H9 (cell line): ENCODE results near the gene FAM177A1. TPM values are rescaled to one million over a fixed set of nuclear protein-coding genes. Genes with fewer than 3 reads are reported as not detected.
A peak's percentile ranks its signal among the peaks of the same experiment; 100 is the strongest.

Experiments
- DNase-seq: peaks from one replicate; pipeline ENCODE4 v3.0.0-alpha.2; 2017
- H2AFZ ChIP-seq: one replicate; pipeline ENCODE4 v1.6.1; 2013; ENCODE audit warnings: mild to moderate bottlenecking, low read length, control low read depth, moderate library complexity
- H2AK5ac ChIP-seq: 2 replicates; pipeline ENCODE4 v1.6.1; 2013; ENCODE audit warnings: low read length, control low read depth, mixed read lengths; ENCODE audit not compliant: insufficient read length
- H2BK120ac ChIP-seq: one replicate; pipeline ENCODE4 v1.6.1; 2013; ENCODE audit warnings: low read depth, mild to moderate bottlenecking, low read length, control low read depth, inconsistent platforms; ENCODE audit not compliant: poor library complexity, severe bottlenecking
- H2BK12ac ChIP-seq: 2 replicates; pipeline ENCODE4 v1.6.1; 2013; ENCODE audit warnings: low read length, control low read depth, mixed read lengths, low read depth; ENCODE audit not compliant: insufficient read length
- H2BK15ac ChIP-seq: 2 replicates; pipeline ENCODE4 v1.6.1; 2013; ENCODE audit warnings: low read depth, low read length, control low read depth
- H2BK20ac ChIP-seq: one replicate; pipeline ENCODE4 v1.6.1; 2013; ENCODE audit warnings: low read depth, mild to moderate bottlenecking, low read length, control low read depth, inconsistent platforms; ENCODE audit not compliant: poor library complexity, severe bottlenecking
- H2BK5ac ChIP-seq: 2 replicates; pipeline ENCODE4 v1.6.1; 2013; ENCODE audit warnings: low read length, control low read depth, mixed read lengths; ENCODE audit not compliant: insufficient read length
- H3K14ac ChIP-seq: 2 replicates; pipeline ENCODE4 v1.6.1; 2013; ENCODE audit warnings: low read length, control low read depth; ENCODE audit not compliant: insufficient read depth
- H3K18ac ChIP-seq: 2 replicates; pipeline ENCODE4 v1.6.1; 2013; ENCODE audit warnings: low read depth, mild to moderate bottlenecking, mixed read lengths, low read length, control low read depth; ENCODE audit not compliant: insufficient read length
- H3K23ac ChIP-seq: 2 replicates; pipeline ENCODE4 v1.6.1; 2013; ENCODE audit warnings: low read length, control low read depth, mixed read lengths, low read depth; ENCODE audit not compliant: insufficient read length
- H3K23me2 ChIP-seq: 2 replicates; pipeline ENCODE4 v1.6.1; 2013; ENCODE audit warnings: low read depth, mild to moderate bottlenecking, mixed read lengths, low read length, control low read depth; ENCODE audit not compliant: insufficient read length, poor library complexity, severe bottlenecking
- H3K27ac ChIP-seq: 2 replicates; pipeline ENCODE4 v1.5.1; 2013; ENCODE audit warnings: low read length, control low read depth, mixed read lengths, low read depth; ENCODE audit not compliant: insufficient read length
- H3K27me3 ChIP-seq: 2 replicates; pipeline ENCODE4 v1.6.1; 2013; ENCODE audit warnings: low read length, control low read depth, inconsistent platforms; ENCODE audit not compliant: insufficient read depth
- H3K4ac ChIP-seq: 2 replicates; pipeline ENCODE4 v1.6.1; 2013; ENCODE audit warnings: low read depth, mild to moderate bottlenecking, control low read depth, inconsistent platforms, low read length, moderate library complexity
- H3K4me1 ChIP-seq: 2 replicates; pipeline ENCODE4 v1.6.1; 2013; ENCODE audit warnings: low read length, control low read depth, inconsistent platforms; ENCODE audit not compliant: insufficient read depth
- H3K4me2 ChIP-seq: 2 replicates; pipeline ENCODE4 v1.6.1; 2013; ENCODE audit warnings: low read length, control low read depth, mixed read lengths; ENCODE audit not compliant: insufficient read length, insufficient read depth
- H3K56ac ChIP-seq: 2 replicates; pipeline ENCODE4 v1.6.1; 2013; ENCODE audit warnings: low read depth, mild to moderate bottlenecking, mixed read lengths, low read length, control low read depth; ENCODE audit not compliant: insufficient read length
- H3K79me1 ChIP-seq: 2 replicates; pipeline ENCODE4 v1.6.1; 2013; ENCODE audit warnings: low read depth, mild to moderate bottlenecking, moderate library complexity, low read length, control low read depth, inconsistent platforms; ENCODE audit not compliant: insufficient read depth, poor library complexity, severe bottlenecking
- H3K79me2 ChIP-seq: 2 replicates; pipeline ENCODE4 v1.6.1; 2013; ENCODE audit warnings: low read length, control low read depth, inconsistent platforms; ENCODE audit not compliant: insufficient read depth
- H3K9ac ChIP-seq: 2 replicates; pipeline ENCODE4 v1.6.1; 2013; ENCODE audit warnings: low read length, control low read depth, mixed read lengths; ENCODE audit not compliant: insufficient read length; ENCODE audit errors: extremely low read depth
- H3K9me3 ChIP-seq: one replicate; pipeline ENCODE4 v1.6.1; 2013; ENCODE audit warnings: low read depth, low read length, inconsistent platforms; ENCODE audit not compliant: control insufficient read depth
- H3T11ph ChIP-seq: one replicate; pipeline ENCODE4 v1.6.1; 2013; ENCODE audit warnings: mild to moderate bottlenecking, low read length, control low read depth, inconsistent platforms
- H4K20me1 ChIP-seq: one replicate; pipeline ENCODE4 v1.6.1; 2013; ENCODE audit not compliant: control insufficient read depth, insufficient read length, insufficient read depth
- H4K5ac ChIP-seq: 2 replicates; pipeline ENCODE4 v1.6.1; 2013; ENCODE audit warnings: low read depth, mild to moderate bottlenecking, mixed read lengths, low read length, control low read depth; ENCODE audit not compliant: insufficient read length
- H4K8ac ChIP-seq: replicated peaks from 2 replicates; pipeline ENCODE4 v1.6.1; 2013; ENCODE audit warnings: low read length, control low read depth, mixed read lengths, low read depth; ENCODE audit not compliant: insufficient read length
- H4K91ac ChIP-seq: 2 replicates; pipeline ENCODE4 v1.6.1; 2013; ENCODE audit warnings: low read depth, mild to moderate bottlenecking, moderate library complexity, mixed read lengths, low read length, control low read depth; ENCODE audit not compliant: insufficient read length
- H3K27ac Mint-ChIP-seq, 3 experiments: 2 replicates in 2 of 3; 3 replicates in 1 of 3; pipeline ENCODE4 v1.8.0; 2020 to 2021; ENCODE audit warnings: mixed read lengths in 3 of 3, mild to moderate bottlenecking in 1 of 3, moderate library complexity in 1 of 3
- H3K27me3 Mint-ChIP-seq: 2 replicates; pipeline ENCODE4 v1.8.0; 2021; ENCODE audit warnings: low read depth, mild to moderate bottlenecking, moderate library complexity, mixed read lengths
- H3K36me3 Mint-ChIP-seq, 3 experiments: 2 replicates in 2 of 3; 3 replicates in 1 of 3; pipeline ENCODE4 v1.8.0; 2020 to 2021; ENCODE audit warnings: low read depth in 3 of 3, mixed read lengths in 3 of 3; ENCODE audit not compliant: insufficient read depth in 1 of 3
- H3K4me1 Mint-ChIP-seq, 2 experiments: 2 replicates each; pipeline ENCODE4 v1.8.0; 2020; ENCODE audit warnings: mixed read lengths in 2 of 2
- H3K4me3 Mint-ChIP-seq, 2 experiments: 2 replicates in 1 of 2; 3 replicates in 1 of 2; pipeline ENCODE4 v1.8.0; 2020 to 2021; ENCODE audit warnings: mild to moderate bottlenecking in 2 of 2, mixed read lengths in 2 of 2, moderate library complexity in 1 of 2
- H3K9me3 Mint-ChIP-seq, 2 experiments: 2 replicates in 1 of 2; 3 replicates in 1 of 2; pipeline ENCODE4 v1.8.0; 2020; ENCODE audit warnings: mild to moderate bottlenecking in 2 of 2, mixed read lengths in 2 of 2, moderate library complexity in 1 of 2
- CTCF ChIP-seq: fragments of 200-600 bp; sonication (generic); conservative IDR thresholded peaks from 3 replicates; pipeline ENCODE4 v1.8.0; 2021; ENCODE audit warnings: antibody characterized with exemption, mild to moderate bottlenecking
- WGBS: extraction: QIAGEN DNeasy Blood & Tissue Kit; methylation state at CpG from one replicate; pipeline ENCODE4 v1.1.7; 2013; ENCODE audit warnings: missing lambda C conversion rate, low lambda C conversion rate, mixed read lengths; ENCODE audit not compliant: insufficient read length; ENCODE audit errors: extremely low coverage; 5-methylcytosine and 5-hydroxymethylcytosine counted together
- total RNA-seq: library from RNA; stranded (reverse); gene quantifications from 2 replicates; pipeline ENCODE4 v1.2.1, GENCODE V29; 2021

FAM177A1 gene
- total RNA-seq, 1 experiment from 2014 or later, result 43.1 TPM

DNA sequence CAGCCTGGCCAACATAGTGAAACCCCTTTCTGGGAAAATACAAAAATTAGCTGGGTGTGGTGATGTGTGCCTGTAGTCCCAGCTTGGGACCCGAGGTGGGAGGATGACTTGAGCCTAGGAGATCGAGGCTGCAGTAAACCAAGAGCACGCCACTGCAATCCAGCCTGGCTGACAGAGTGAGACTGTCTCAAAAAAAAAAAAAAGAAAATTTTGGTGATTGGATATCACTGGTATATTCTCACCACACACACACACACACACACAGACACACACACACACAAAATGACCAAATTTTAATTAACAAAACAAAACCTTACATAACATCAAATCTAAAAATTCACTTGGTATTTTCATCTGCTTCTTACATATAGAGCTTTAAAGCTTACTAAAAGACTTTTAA is 3.4 kb upstream of the FAM177A1 start:
- WGBS, result no CpG with 5 or more reads among the region's 3 CpGs
- H3K27ac ChIP-seq, result no peak overlapping the region

More for the DNA sequence above, 3.4 kb upstream of the FAM177A1 start:
- TF ChIP-seq CTCF, result no peak
- H3K79me2 ChIP-seq, result no peaks in the 10 kb centered on the region
- H3K79me1 ChIP-seq, result no peaks in the 10 kb centered on the region
- no peak overlapping the region for H2BK120ac ChIP-seq
- H2AK5ac ChIP-seq, result no peak overlapping the region
- H4K5ac ChIP-seq, result no peak overlapping the region
- Mint-ChIP-seq H3K27ac (peak overlapping the region in 1 of 3 experiments; percentile 59; a peak in 2 of 7 replicates), H3K36me3 (peaks cover 0 to under 1% (median under 1%) of the 10 kb centered on the region in 3 experiments; a peak in 2 of 7 replicates), H3K4me1 (peaks cover 8 to 11% of the 10 kb centered on the region in 2 experiments), H3K27me3 (no peaks in the 10 kb centered on the region; the same call in 1 of the 2 replicates), H3K9me3 (no peaks in the 10 kb centered on the region), H3K4me3 (no peak overlapping the region)
- H4K20me1 ChIP-seq, result no peaks in the 10 kb centered on the region
- no peak for DNase-seq
- no peak overlapping the region for H3K4ac ChIP-seq
- no peak overlapping the region for H3K4me2 ChIP-seq
- H3K56ac ChIP-seq, result no peak overlapping the region
- no peak overlapping the region for H3K23ac ChIP-seq
- H3K18ac ChIP-seq, result no peak overlapping the region
- H2AFZ ChIP-seq, result no peak overlapping the region
- no peak overlapping the region for H3K14ac ChIP-seq
- H3K9me3 ChIP-seq, result no peaks in the 10 kb centered on the region
- H3T11ph ChIP-seq, result no peak overlapping the region
- H2BK12ac ChIP-seq, result no peak overlapping the region
- H3K27me3 ChIP-seq, result no peaks in the 10 kb centered on the region
- H4K8ac ChIP-seq, result no peak overlapping the region
- no peak overlapping the region for H4K91ac ChIP-seq
- H2BK15ac ChIP-seq, result no peak overlapping the region
- H3K23me2 ChIP-seq, result peaks cover 4% of the 10 kb centered on the region
- no peaks in the 10 kb centered on the region; the same call in 1 of the 2 replicates for H3K4me1 ChIP-seq
- no peak overlapping the region for H2BK20ac ChIP-seq
- no peak overlapping the region for H3K9ac ChIP-seq
- no peak overlapping the region for H2BK5ac ChIP-seq
